A549 (cell line): ENCODE results near the gene TRAF7.

Experiments
- BCL3 ChIP-seq: fragments of >200 bp; sonication (Bioruptor Twin); formaldehyde crosslinking; IDR thresholded peaks from 3 replicates; pipeline ENCODE4 v1.6.1; 2016
- CEBPB ChIP-seq, 2 experiments: fragments of >200 bp in 1 of 2; sonication (Bioruptor Twin) in 1 of 2; formaldehyde crosslinking in 1 of 2; IDR thresholded peaks; 2 replicates each; pipeline ENCODE4 v1.6.1; 2012 to 2016
- CTCF ChIP-seq: fragments of >200 bp; sonication (Bioruptor Twin); formaldehyde crosslinking; IDR thresholded peaks from 3 replicates; pipeline ENCODE4 v1.5.1; 2016
- EP300 ChIP-seq, 2 experiments: fragments of >200 bp; sonication (Bioruptor Twin); formaldehyde crosslinking; IDR thresholded peaks; 2 replicates in 1 of 2; 3 replicates in 1 of 2; pipeline ENCODE4 v1.6.1; 2016 to 2017
- ESRRA ChIP-seq: fragments of 150-350 bp; IDR thresholded peaks from 2 replicates; pipeline ENCODE4 v1.6.1; 2014; ENCODE audit warnings: mild to moderate bottlenecking, low read length, borderline replicate concordance
- JUN ChIP-seq, 2 experiments: fragments of >200 bp; sonication (Bioruptor Twin); formaldehyde crosslinking; IDR thresholded peaks; 2 replicates in 1 of 2; 3 replicates in 1 of 2; pipeline ENCODE4 v1.6.1; 2016 to 2017
- MAX ChIP-seq: IDR thresholded peaks from 2 replicates; pipeline ENCODE4 v1.6.1; 2012
- MYC ChIP-seq: IDR thresholded peaks from 2 replicates; pipeline ENCODE4 v1.6.1; 2012; ENCODE audit warnings: mild to moderate bottlenecking, inconsistent platforms, low read length, improper control_type of control experiment, borderline replicate concordance
- NR3C1 ChIP-seq: fragments of >200 bp; sonication (Bioruptor Twin); formaldehyde crosslinking; IDR thresholded peaks from 3 replicates; pipeline ENCODE4 v1.6.1; 2017
- POLR2A ChIP-seq: IDR thresholded peaks from 2 replicates; pipeline ENCODE4 v1.6.1; 2012; ENCODE audit warnings: mild to moderate bottlenecking, low read length
- RAD21 ChIP-seq, 2 experiments: fragments of >200 bp in 1 of 2; sonication (Bioruptor Twin) in 1 of 2; formaldehyde crosslinking in 1 of 2; IDR thresholded peaks in 1 of 2; conservative IDR thresholded peaks in 1 of 2; 2 replicates in 1 of 2; 3 replicates in 1 of 2; pipeline ENCODE4 v1.6.1; 2012 to 2018; ENCODE audit warnings: inconsistent platforms in 1 of 2
- REST ChIP-seq: fragments of 200-600 bp; sonication (generic); IDR thresholded peaks from 2 replicates; pipeline ENCODE4 v1.6.1; 2016; ENCODE audit warnings: antibody characterized with exemption, mild to moderate bottlenecking, moderate library complexity
- RFX5 ChIP-seq: fragments of 450-650 bp; IDR thresholded peaks from 2 replicates; pipeline ENCODE4 v1.7.1; 2014; ENCODE audit warnings: antibody characterized with exemption, mild to moderate bottlenecking, moderate library complexity
- TF ChIP-seq, protein P1 (sequence below): IDR thresholded peaks from 2 replicates; pipeline ENCODE4 v1.6.1; 2012

DNA sequence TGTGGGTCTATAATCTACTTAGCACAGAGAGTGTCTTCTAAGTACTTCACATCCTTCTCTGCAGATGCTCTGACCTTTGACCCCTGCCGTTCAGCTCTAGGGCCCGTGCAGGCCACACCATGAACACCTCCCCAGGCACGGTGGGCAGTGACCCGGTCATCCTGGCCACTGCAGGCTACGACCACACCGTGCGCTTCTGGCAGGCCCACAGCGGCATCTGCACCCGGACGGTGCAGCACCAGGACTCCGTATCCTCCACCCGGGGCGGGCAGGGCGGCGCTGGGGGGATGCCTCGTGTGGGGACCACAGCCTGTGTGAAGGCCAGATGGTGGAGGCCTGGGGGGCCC, 50.4 kb downstream of the TRAF7 start:
- no peak for TF ChIP-seq MYC
- TF ChIP-seq, protein P1, sequence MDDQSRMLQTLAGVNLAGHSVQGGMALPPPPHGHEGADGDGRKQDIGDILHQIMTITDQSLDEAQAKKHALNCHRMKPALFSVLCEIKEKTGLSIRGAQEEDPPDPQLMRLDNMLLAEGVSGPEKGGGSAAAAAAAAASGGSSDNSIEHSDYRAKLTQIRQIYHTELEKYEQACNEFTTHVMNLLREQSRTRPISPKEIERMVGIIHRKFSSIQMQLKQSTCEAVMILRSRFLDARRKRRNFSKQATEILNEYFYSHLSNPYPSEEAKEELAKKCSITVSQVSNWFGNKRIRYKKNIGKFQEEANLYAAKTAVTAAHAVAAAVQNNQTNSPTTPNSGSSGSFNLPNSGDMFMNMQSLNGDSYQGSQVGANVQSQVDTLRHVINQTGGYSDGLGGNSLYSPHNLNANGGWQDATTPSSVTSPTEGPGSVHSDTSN: 0 out of 2 replicates have a peak, but pooled peaks have one; percentile 7
- no peak for TF ChIP-seq RAD21 (conservative IDR thresholded peaks at IDR 0.05 in 1 of 2, IDR thresholded peaks at IDR 0.05 in 1 of 2)
- TF ChIP-seq CTCF: no peak
- no peak for TF ChIP-seq ESRRA
- TF ChIP-seq MAX: no peak
- no peak for TF ChIP-seq RFX5
- TF ChIP-seq EP300 (IDR thresholded peaks at IDR 0.05): no peak
- no peak for TF ChIP-seq BCL3
- TF ChIP-seq NR3C1: no peak
- TF ChIP-seq POLR2A: no peak
- TF ChIP-seq JUN (IDR thresholded peaks at IDR 0.05): no peak
- no peak for TF ChIP-seq REST
- no peak for TF ChIP-seq CEBPB (IDR thresholded peaks at IDR 0.05)
